ENCODE data around the gene FAM162A.
"Not testable (repeated sequence)": the region's sequence is repeated elsewhere in the genome, so short reads cannot be mapped to it uniquely, and the experiment has no call there.

FAM162A gene

GRCh38 chr3:122416966-122417365 is 33.0 kb downstream of the FAM162A start:
- no peak for DNase-seq (ENCODE audit: low spot score)

GRCh38 chr3:122421101-122421500 is 37.1 kb downstream of the FAM162A start:
- DNase-seq (ENCODE audit: low spot score), result no peak

DNA sequence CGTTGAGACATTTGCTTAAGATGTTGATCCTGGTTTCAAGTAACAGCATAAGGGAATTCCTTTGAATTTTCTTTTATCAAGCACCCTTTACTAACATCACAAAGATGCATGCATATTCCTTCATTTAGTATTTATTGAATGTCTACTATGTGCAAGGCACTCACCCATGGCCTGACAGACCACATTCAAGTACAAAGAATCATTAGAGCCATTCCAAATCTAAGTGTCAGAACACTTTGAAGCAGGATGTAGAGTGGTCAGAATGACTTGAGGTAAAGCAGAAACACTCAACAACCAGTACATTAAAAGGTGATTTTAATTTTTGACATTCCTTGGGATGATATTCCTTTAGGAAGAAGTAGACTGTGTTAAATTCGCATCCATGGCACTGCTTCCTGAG is 37.9 kb downstream of the FAM162A start:
- DNase-seq (ENCODE audit: low spot score), result no peak

DNA sequence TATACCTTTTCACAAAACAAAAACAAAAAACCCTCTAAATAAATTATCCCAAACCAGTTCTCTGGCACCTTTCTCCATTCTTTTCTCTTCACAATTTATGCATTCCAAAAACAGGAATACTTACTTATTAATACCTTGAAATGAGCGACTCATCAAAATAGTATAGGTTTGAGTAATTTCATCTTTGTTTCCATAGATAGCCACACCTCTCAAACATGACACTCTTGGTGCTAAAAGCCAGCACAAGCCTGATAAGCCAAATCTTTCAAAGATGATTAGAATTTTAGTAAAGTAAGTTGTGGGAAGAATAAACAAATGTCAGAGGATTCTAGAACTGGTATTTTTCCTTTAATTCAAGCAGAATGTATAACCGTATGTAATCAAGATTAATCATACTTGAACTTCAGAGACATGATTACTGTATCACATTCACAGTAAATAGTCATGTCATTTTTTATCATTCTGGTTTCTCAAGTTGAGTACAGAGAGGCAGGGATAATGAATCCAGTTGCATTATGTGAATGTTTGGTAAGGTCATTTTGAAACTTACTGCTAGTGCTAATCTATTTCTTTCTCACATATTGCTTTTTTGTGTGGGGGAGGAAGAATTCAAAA is 44.0 kb downstream of the FAM162A start:
- peak; percentile 73 for DNase-seq (ENCODE audit: low spot score)

DNA sequence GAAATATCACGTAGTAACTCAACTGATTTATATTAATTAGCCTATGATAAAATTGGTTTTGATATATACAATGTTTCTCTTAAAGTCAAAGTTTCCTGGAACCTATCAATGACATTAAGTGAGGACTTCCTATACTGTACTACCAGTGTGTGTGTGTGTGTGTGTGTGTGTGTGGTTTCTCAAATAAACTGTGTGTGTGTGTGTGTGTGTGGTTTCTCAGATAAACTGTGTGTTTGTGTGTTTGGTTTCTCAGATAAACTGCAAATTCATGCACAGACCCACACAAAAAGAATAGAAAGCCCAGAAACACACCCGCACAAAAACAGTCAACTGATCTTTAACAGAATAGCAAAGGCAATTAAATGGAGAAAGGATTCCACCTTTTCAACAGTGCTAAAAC is 46.4 kb downstream of the FAM162A start:
- no peak for DNase-seq (ENCODE audit: low spot score)

- no peak for DNase-seq (ENCODE audit: low spot score)
These were observed 52.0 kb downstream of the FAM162A start for GRCh38 chr3:122435950-122436349.

DNA sequence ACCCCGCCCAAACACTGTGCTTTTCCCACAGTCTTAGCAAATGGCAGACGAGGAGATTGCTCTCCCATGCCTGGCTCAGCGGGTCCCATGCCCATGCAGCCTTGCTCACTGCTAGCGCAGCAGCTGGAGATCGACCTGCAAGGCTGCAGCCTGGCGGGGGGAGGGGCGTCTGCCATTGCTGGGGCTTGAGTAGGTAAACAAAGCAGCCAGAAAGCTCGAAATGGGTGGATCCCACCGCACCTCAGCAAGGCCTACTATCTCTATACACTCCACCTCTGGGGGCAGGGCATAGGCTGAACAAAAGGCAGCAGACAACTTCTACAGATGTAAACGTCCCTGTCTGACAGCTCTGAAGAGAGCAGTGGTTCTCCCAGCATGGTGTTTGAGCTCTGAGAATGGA is 59.1 kb downstream of the FAM162A start:
- DNase-seq (ENCODE audit: low spot score), result no peak

DNA sequence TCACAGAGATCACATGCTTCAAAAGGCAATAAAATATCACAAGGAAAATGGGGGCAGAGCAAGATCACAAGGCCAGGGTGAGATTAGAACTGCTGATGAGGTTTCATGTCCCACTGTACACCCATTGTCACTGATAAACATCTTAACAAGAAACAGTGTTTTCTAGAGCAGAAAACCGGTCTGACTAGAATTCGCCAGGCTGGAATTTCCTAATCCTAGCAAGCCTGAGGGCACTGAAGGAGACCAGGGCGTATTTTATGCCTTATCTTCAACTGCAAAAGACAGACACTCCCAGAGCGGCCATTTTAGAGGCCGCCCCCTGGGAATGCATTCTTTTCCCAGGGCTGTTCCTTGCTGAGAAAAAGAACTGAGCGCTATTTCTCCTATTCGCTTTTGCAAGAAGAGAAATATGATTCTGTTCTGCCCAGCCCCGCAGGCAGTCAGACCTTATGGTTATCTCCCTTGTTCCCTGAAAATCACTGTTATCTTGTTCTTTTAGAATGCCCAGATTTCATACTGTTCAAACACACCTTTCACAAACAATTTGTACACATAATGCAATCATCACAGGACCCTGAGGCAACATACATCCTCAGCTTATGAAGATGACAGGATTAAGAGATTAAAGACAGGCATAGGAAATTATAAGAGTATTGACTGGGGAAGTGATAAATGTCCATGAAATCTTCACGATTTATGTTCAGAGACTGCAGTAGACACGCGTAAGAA is 59.9 kb downstream of the FAM162A start:
- DNase-seq (ENCODE audit: low spot score), result not testable (repeated sequence)

GRCh38 chr3:122444491-122444887 is 60.5 kb downstream of the FAM162A start:
- DNase-seq (ENCODE audit: low spot score), result not testable (repeated sequence)

GRCh38 chr3:122448218-122448617 is 64.2 kb downstream of the FAM162A start:
- not testable (repeated sequence) for DNase-seq (ENCODE audit: low spot score)

- DNase-seq (ENCODE audit: low spot score), result no peak
These were observed 67.4 kb downstream of the FAM162A start for GRCh38 chr3:122451371-122451770.

- DNase-seq (ENCODE audit: low spot score), result no peak
These were observed 72.1 kb downstream of the FAM162A start for GRCh38 chr3:122456074-122456473.

- no peak for DNase-seq (ENCODE audit: low spot score)
These were observed 73.7 kb downstream of the FAM162A start for GRCh38 chr3:122457706-122458105.

DNA sequence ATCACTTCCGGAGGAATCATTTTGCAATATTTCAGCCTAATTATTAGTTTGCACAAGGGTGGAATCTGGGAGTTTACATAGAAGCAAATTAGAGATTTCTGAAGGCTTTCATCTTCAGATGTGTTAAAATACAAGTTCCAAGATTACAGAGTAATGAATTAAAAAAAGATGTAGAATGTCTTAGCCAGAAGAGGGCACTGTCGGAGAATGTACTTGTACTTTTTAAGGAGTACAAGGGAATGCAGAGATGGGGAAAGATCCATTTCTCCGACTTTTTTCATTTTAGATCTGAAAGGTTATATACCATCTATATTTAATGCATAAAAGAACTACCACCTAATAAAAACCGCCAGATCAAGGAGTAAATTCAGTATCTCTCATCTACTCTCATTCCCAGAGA is 75.0 kb downstream of the FAM162A start:
- peak; percentile 8 for DNase-seq (ENCODE audit: low spot score)

GRCh38 chr3:122461806-122462205 is 77.8 kb downstream of the FAM162A start:
- DNase-seq (ENCODE audit: low spot score), result no peak

Measured in activated CD4-positive, alpha-beta T cell treated with anti-CD3 and anti-CD28 coated beads, Interleukin-2, Interleukin-4, amounts not matched to agents 100 ng/mL and 50 ng/mL, durations not matched to agents 16 hours and 8 hours (primary cell).